K562 (cell line): ENCODE results near the gene FRMPD4. TPM values are rescaled to one million over a fixed set of nuclear protein-coding genes. Genes with fewer than 3 reads are reported as not detected.

Experiments
- ATAC-seq: fragments of 200-7000 bp; cut with Tn5 transposase; 3 replicates; pipeline ENCODE4 v1.9.1; 2020; ENCODE audit warnings: moderate library complexity
- BruUV-seq: library from RNA; stranded (reverse); fragments of 400-500 nt; replicated peaks from 2 replicates; lab custom pipeline; 2021; lab: Mats Ljungman, UMichigan
- CTCF ChIA-PET: fragments of 300-600 bp; formaldehyde crosslinking; extraction: SDS; loops from one replicate; lab custom pipeline; 2021; ENCODE audit warnings: low intra/inter-chr PET ratio; lab: Yijun Ruan, JAX
- POLR2A ChIA-PET: fragments of 300-600, 350-650 bp; sonication (Branson Sonifier 250); formaldehyde crosslinking; extraction: SDS; loops from one replicate; lab custom pipeline; 2021; ENCODE audit warnings: antibody characterized with exemption, inconsistent platforms; lab: Yijun Ruan, JAX
- DNase-seq, 4 experiments: peaks; one replicate each; pipeline versions ENCODE4 v3.0.0 to v3.0.0-alpha.2; 2011 to 2018; ENCODE audit warnings: low spot score in 3 of 4, mixed read lengths in 3 of 4; ENCODE audit errors: extremely low read depth in 1 of 4
- FAIRE-seq: peaks from 2 replicates; lab custom pipeline; 2011; peaks lifted over from hg19 to GRCh38; lab: Jason Lieb, UNC
- H2AFZ ChIP-seq: 2 replicates; pipeline ENCODE4 v1.6.0; 2011; ENCODE audit warnings: low read depth, low read length, control low read depth, inconsistent platforms
- H3K27ac ChIP-seq: fragments of 200-600 bp; 3 replicates; pipeline ENCODE4 v1.8.0; 2011; ENCODE audit warnings: low read depth, mild to moderate bottlenecking, control low read depth, inconsistent platforms, low read length, moderate library complexity, mixed read lengths; ENCODE audit errors: extremely low read depth
- H3K27me3 ChIP-seq, 2 experiments: fragments of 300-600 bp in 1 of 2; 2 replicates in 1 of 2; 3 replicates in 1 of 2; pipeline versions ENCODE4 v1.6.0 to v1.8.0; 2011; ENCODE audit warnings: inconsistent platforms in 2 of 2, low read length in 2 of 2, mild to moderate bottlenecking in 1 of 2, mixed read lengths in 1 of 2, moderate library complexity in 1 of 2; ENCODE audit not compliant: control insufficient read depth in 2 of 2, insufficient read depth in 2 of 2
- H3K36me3 ChIP-seq: fragments of 300-600 bp; 3 replicates; pipeline ENCODE4 v1.8.0; 2011; ENCODE audit warnings: mild to moderate bottlenecking, low read length, inconsistent platforms; ENCODE audit not compliant: control insufficient read depth, insufficient read depth
- H3K4me1 ChIP-seq, 2 experiments: fragments of 200-600 bp in 1 of 2; replicated peaks in 1 of 2; 2 replicates in 1 of 2; 3 replicates in 1 of 2; pipeline versions ENCODE4 v1.5.1 to v1.8.0; 2011; ENCODE audit warnings: inconsistent platforms in 2 of 2, low read length in 2 of 2, mild to moderate bottlenecking in 1 of 2, mixed read lengths in 1 of 2, moderate library complexity in 1 of 2; ENCODE audit not compliant: control insufficient read depth in 2 of 2, insufficient read depth in 2 of 2
- H3K4me2 ChIP-seq: 2 replicates; pipeline ENCODE4 v1.6.1; 2011; ENCODE audit warnings: low read length, control low read depth, inconsistent platforms, mixed read lengths; ENCODE audit not compliant: insufficient read depth
- H3K4me3 ChIP-seq: fragments of 200-600 bp; sonication (generic), shearing (Covaris generic); 2 replicates; pipeline ENCODE4 v1.5.1; 2016; ENCODE audit warnings: control low read depth, inconsistent platforms
- H3K79me2 ChIP-seq: fragments of 200-600 bp; 3 replicates; pipeline ENCODE4 v1.8.0; 2011; ENCODE audit warnings: low read length, inconsistent platforms; ENCODE audit not compliant: control insufficient read depth, insufficient read depth
- H3K9ac ChIP-seq, 2 experiments: 2 replicates each; pipeline versions ENCODE4 v1.6.0 to v1.6.1; 2011; ENCODE audit warnings: low read depth in 2 of 2, low read length in 2 of 2, control low read depth in 1 of 2, inconsistent platforms in 1 of 2, mild to moderate bottlenecking in 1 of 2, mixed read lengths in 1 of 2; ENCODE audit not compliant: insufficient read depth in 1 of 2
- H3K9me1 ChIP-seq: one replicate; pipeline ENCODE4 v1.6.0; 2011; ENCODE audit warnings: inconsistent platforms, mild to moderate bottlenecking, low read length, moderate library complexity; ENCODE audit not compliant: control insufficient read depth, insufficient read depth
- H3K9me3 ChIP-seq: replicated peaks from 2 replicates; pipeline ENCODE4 v1.5.1; 2011; ENCODE audit warnings: low read depth, low read length, inconsistent platforms; ENCODE audit not compliant: control insufficient read depth, insufficient read depth
- H4K20me1 ChIP-seq: replicated peaks from 2 replicates; pipeline ENCODE4 v1.6.1; 2011; ENCODE audit warnings: low read length, inconsistent platforms, mixed read lengths; ENCODE audit not compliant: control insufficient read depth, insufficient read depth
- CBX8 ChIP-seq: fragments of 200-600 bp; sonication (generic); IDR thresholded peaks from 2 replicates; pipeline ENCODE4 v1.6.1; 2012; ENCODE audit warnings: borderline replicate concordance, mixed run types, low read depth, mild to moderate bottlenecking, moderate library complexity, mixed read lengths, low read length, control low read depth, inconsistent platforms; ENCODE audit not compliant: poor library complexity, severe bottlenecking; ENCODE audit errors: extremely low read depth
- ELK3 ChIP-seq: fragments of 450-650 bp; formaldehyde crosslinking; IDR thresholded peaks from 2 replicates; pipeline ENCODE4 v1.4.0; 2020; ENCODE audit warnings: mild to moderate bottlenecking
- FOXA1 ChIP-seq: fragments of 450-650 bp; IDR thresholded peaks from 2 replicates; pipeline ENCODE4 v1.6.1; 2016; ENCODE audit warnings: mild to moderate bottlenecking, borderline replicate concordance
- HEY1 ChIP-seq: fragments of 250-450 bp; sonication (Bioruptor Pico); IDR thresholded peaks from 2 replicates; pipeline ENCODE4 v1.5.0; 2020; ENCODE audit warnings: mild to moderate bottlenecking, moderate library complexity, borderline replicate concordance
- KHSRP ChIP-seq: fragments of 450-650 bp; IDR thresholded peaks from 2 replicates; pipeline ENCODE4 v1.6.1; 2017
- NFYB ChIP-seq: IDR thresholded peaks from 2 replicates; pipeline ENCODE4 v1.6.1; 2011; ENCODE audit warnings: mild to moderate bottlenecking, moderate library complexity; ENCODE audit not compliant: insufficient read length; ENCODE audit errors: extremely low read depth
- PCBP1 ChIP-seq: fragments of 200-400 bp; formaldehyde crosslinking; IDR thresholded peaks from 2 replicates; pipeline ENCODE4 v1.6.1; 2018; ENCODE audit warnings: mild to moderate bottlenecking, low read depth, low read length; ENCODE audit not compliant: poor library complexity, severe bottlenecking
- SMARCC2 ChIP-seq: fragments of 450-650 bp; IDR thresholded peaks from 2 replicates; pipeline ENCODE4 v1.6.1; 2017; ENCODE audit warnings: antibody characterized with exemption, moderate library complexity, mild to moderate bottlenecking, low read depth
- SRSF3 ChIP-seq: fragments of 200-400 bp; formaldehyde crosslinking; IDR thresholded peaks from 2 replicates; pipeline ENCODE4 v1.6.1; 2016; ENCODE audit warnings: mild to moderate bottlenecking, low read length, moderate library complexity; ENCODE audit not compliant: insufficient read depth
- SRSF9 ChIP-seq: fragments of 200-400 bp; formaldehyde crosslinking; IDR thresholded peaks from 2 replicates; pipeline ENCODE4 v1.6.1; 2017; ENCODE audit warnings: low read depth, low read length, borderline replicate concordance
- ZNF232 ChIP-seq: sonication (generic); formaldehyde crosslinking; IDR thresholded peaks from 2 replicates; pipeline ENCODE4 v1.8.0; 2022; ENCODE audit warnings: mild to moderate bottlenecking, missing genetic modification reagents
- ZNF407 ChIP-seq: fragments of 450-650 bp; IDR thresholded peaks from 2 replicates; pipeline ENCODE4 v1.6.1; 2016; ENCODE audit warnings: low read depth
- WGBS: fragments of 100-300 bp; shearing (Covaris generic); methylation state at CpG from one replicate; pipeline ENCODE4 v1.1.6; 2016; ENCODE audit warnings: low coverage, mixed read lengths; ENCODE audit not compliant: insufficient coverage; ENCODE audit errors: missing lambda C conversion rate; 5-methylcytosine and 5-hydroxymethylcytosine counted together
- in situ Hi-C: fragments of 300-500 bp; cut with MboI; formaldehyde crosslinking; loops from 4 replicates; pipeline ENCODE4 v1.15.0; 2018; ENCODE audit warnings: inconsistent platforms, mixed read lengths
- intact Hi-C: fragments of 100-400 bp; cut with micrococcal nuclease; formaldehyde crosslinking; loops from 2 replicates; pipeline ENCODE4 v1.14.2; 2022
- polyA plus RNA-seq, 8 experiments: library from polyadenylated mRNA; depleted of rRNA in 4 of 8; stranded (reverse) in 5 of 8; unstranded in 3 of 8; fragments of >200 nt; fragmentation: Nextera tagmentation in 2 of 8; fragmentation: Illumina TruSeq in 1 of 8; extraction: Ambion mirVana in 2 of 8; extraction: Trizol in 1 of 8; gene quantifications; 2 replicates each; pipeline versions ENCODE4 v1.2.1 to v1.2.3, GENCODE V29; 2011 to 2014; ENCODE audit warnings: inconsistent platforms in 1 of 8, missing spikeins in 1 of 8
- total RNA-seq, 7 experiments: library from RNA; depleted of rRNA in 6 of 7; stranded (reverse); fragments of >200 nt in 6 of 7; fragmentation: Illumina TruSeq in 2 of 7; extraction: Trizol in 2 of 7; gene quantifications; 2 replicates each; pipeline versions ENCODE4 v1.2.1 to v1.2.3, GENCODE V29; 2011 to 2021; ENCODE audit warnings: low replicate concordance in 1 of 7

FRMPD4 gene
- total and polyA plus RNA-seq, 9 of the 15 experiments (the other 6 are each of a cell fraction or from before 2014, with no cell fraction given), result not detected

DNA sequence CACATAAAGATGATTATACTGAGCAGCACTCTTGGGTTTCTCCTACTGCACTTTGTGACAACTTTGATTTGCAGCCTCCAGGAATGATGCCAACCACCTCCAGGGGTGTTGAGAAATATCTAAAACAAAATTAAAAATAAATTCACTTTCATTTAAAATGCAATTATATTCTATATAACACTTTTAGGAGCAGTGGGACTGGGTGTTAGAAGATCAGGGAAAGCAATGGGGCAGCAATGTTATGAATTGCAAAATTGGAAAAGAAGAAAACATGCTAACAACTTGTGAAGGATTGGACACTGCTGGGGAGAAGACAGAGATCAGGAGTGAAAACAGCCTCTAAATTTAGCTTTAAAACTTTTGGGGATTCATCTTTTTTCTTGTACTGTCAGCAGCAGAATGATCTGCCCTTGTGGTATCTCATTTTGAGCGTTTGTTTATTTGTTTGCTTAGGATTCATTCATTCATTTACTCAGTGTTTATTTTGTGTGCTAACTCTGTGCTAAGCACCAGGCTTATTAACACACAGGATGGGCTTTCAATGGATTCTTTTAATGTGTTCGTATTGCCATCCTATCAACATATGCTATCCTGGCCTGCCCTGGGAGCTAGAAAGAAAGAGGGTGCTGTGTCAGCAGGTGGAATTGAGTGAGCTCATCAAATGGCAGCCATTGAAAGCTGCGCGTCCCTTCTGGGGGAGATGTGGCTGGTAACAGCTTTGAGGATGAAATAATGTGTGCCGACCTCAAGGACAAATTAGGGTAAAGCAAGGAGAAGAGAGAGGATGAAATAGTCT, 96.5 kb downstream of the FRMPD4 start:
- Histone ChIP-seq H3K9me3 (no peaks in the 10 kb centered on the region), H3K9ac (no peak overlapping the region), H3K4me3 (no peak overlapping the region), H3K27me3 (no peaks in the 10 kb centered on the region), H3K4me2 (no peak overlapping the region), H3K4me1 (no peaks in the 10 kb centered on the region), H3K79me2 (no peaks in the 10 kb centered on the region), H3K9me1 (no peaks in the 10 kb centered on the region), H3K27ac (no peak overlapping the region), H4K20me1 (no peaks in the 10 kb centered on the region), H2AFZ (no peak overlapping the region), H3K36me3 (no peaks in the 10 kb centered on the region)
- ChIA-PET POLR2A (no interaction called here), CTCF (no interaction called here)
- ATAC-seq (no peak), DNase-seq (no peak), FAIRE-seq (no peak)
- WGBS, result 0% methylated on average over 5 of the region's 5 CpGs
- no TSS peak for BruUV-seq
- intact Hi-C loops (no loop called here), in situ Hi-C loops (no loop called here)
- TF ChIP-seq SRSF3 (no peak), HEY1 (CRISPR knock-in tag) (no peak), SRSF9 (no peak), PCBP1 (no peak), SMARCC2 (no peak), ZNF407 (no peak), ZNF232 (no peak), KHSRP (no peak), FOXA1 (no peak), NFYB (no peak), ELK3 (CRISPR knock-in tag) (no peak), CBX8 (no peak)
